SK-N-SH treated with all-trans-retinoic acid at 6 μM for 48 hours (cell line): Measurements from ENCODE around the gene FBXW11.

Experiments used
- ARNTL ChIP-seq: fragments of 450-650 bp; formaldehyde crosslinking; IDR thresholded peaks from 2 replicates; pipeline ENCODE4 v1.5.0; 2020; ENCODE audit warnings: low read depth, mild to moderate bottlenecking, moderate library complexity, borderline replicate concordance
- BACH2 ChIP-seq: fragments of 250-450 bp; sonication (Bioruptor Pico); IDR thresholded peaks from 2 replicates; pipeline ENCODE4 v1.9.0; 2021; ENCODE audit warnings: mild to moderate bottlenecking, borderline replicate concordance
- CREB5 ChIP-seq: fragments of 250-450 bp; sonication (Bioruptor Pico); IDR thresholded peaks from 2 replicates; pipeline ENCODE4 v1.5.1; 2020; ENCODE audit warnings: low read depth, mild to moderate bottlenecking, moderate library complexity
- GLIS3 ChIP-seq: fragments of 250-450 bp; sonication (Bioruptor Pico); IDR thresholded peaks from 2 replicates; pipeline ENCODE4 v1.5.0; 2020; ENCODE audit warnings: mild to moderate bottlenecking, moderate library complexity
- OSR1 ChIP-seq: fragments of 250-450 bp; sonication (Bioruptor Pico); IDR thresholded peaks from 2 replicates; pipeline ENCODE4 v1.8.0; 2022; ENCODE audit warnings: moderate library complexity, mild to moderate bottlenecking, inconsistent platforms
- PATZ1 ChIP-seq: fragments of 250-450 bp; sonication (Bioruptor Pico); IDR thresholded peaks from 2 replicates; pipeline ENCODE4 v1.8.0; 2020; ENCODE audit warnings: mild to moderate bottlenecking, moderate library complexity, borderline replicate concordance
- POU6F1 ChIP-seq: fragments of 250-450 bp; sonication (Bioruptor Pico); IDR thresholded peaks from 2 replicates; pipeline ENCODE4 v1.8.0; 2021; ENCODE audit warnings: low read depth, mild to moderate bottlenecking, moderate library complexity, borderline replicate concordance
- PPARA ChIP-seq: fragments of 250-450 bp; sonication (Bioruptor Pico); IDR thresholded peaks from 2 replicates; pipeline ENCODE4 v1.5.0; 2020; ENCODE audit warnings: mild to moderate bottlenecking, borderline replicate concordance
- ZFP30 ChIP-seq: fragments of 450-650 bp; formaldehyde crosslinking; IDR thresholded peaks from 2 replicates; pipeline ENCODE4 v1.5.0; 2022; ENCODE audit warnings: mild to moderate bottlenecking, moderate library complexity
- ZNF70 ChIP-seq: fragments of 450-650 bp; formaldehyde crosslinking; IDR thresholded peaks from 2 replicates; pipeline ENCODE4 v1.5.0; 2020; ENCODE audit warnings: mild to moderate bottlenecking, moderate library complexity

- TF ChIP-seq GLIS3 (CRISPR knock-in tag) (no peak), ARNTL (CRISPR knock-in tag) (no peak), BACH2 (CRISPR knock-in tag) (no peak), CREB5 (CRISPR knock-in tag) (no peak), PPARA (no peak), PATZ1 (CRISPR knock-in tag) (no peak), ZFP30 (no peak), OSR1 (CRISPR knock-in tag) (no peak), POU6F1 (no peak), ZNF70 (CRISPR knock-in tag) (no peak)
Observed at GRCh38 chr5:171847026-171847425, 159.4 kb downstream of the FBXW11 start.
